HepG2 (cell line): ENCODE results near the gene GPC2. TPM values are rescaled to one million over a fixed set of nuclear protein-coding genes. Genes with fewer than 3 reads are reported as not detected.

Source experiments
- AKAP8 ChIP-seq: sonication (generic); formaldehyde crosslinking; IDR thresholded peaks from 2 replicates; pipeline ENCODE4 v1.5.1; 2020; ENCODE audit warnings: mild to moderate bottlenecking, missing genetic modification reagents
- BHLHE40 ChIP-seq: IDR thresholded peaks from 2 replicates; pipeline ENCODE4 v1.6.1; 2011; ENCODE audit warnings: low read length, improper control_type of control experiment
- DBP ChIP-seq: sonication (generic); formaldehyde crosslinking; IDR thresholded peaks from 2 replicates; pipeline ENCODE4 v1.4.0; 2020; ENCODE audit warnings: missing genetic modification reagents; ENCODE audit errors: not compliant biosample characterization
- HDAC1 ChIP-seq: sonication (generic); formaldehyde crosslinking; IDR thresholded peaks from 2 replicates; pipeline ENCODE4 v1.5.1; 2020; ENCODE audit warnings: mild to moderate bottlenecking, missing genetic modification reagents
- MAFF ChIP-seq: IDR thresholded peaks from 2 replicates; pipeline ENCODE4 v1.6.1; 2011; ENCODE audit warnings: low read depth, low read length, improper control_type of control experiment
- MNT ChIP-seq: fragments of 450-650 bp; IDR thresholded peaks from 2 replicates; pipeline ENCODE4 v1.6.1; 2016
- NONO ChIP-seq, 2 experiments: fragments of 450-650 bp in 1 of 2; sonication (generic) in 1 of 2; formaldehyde crosslinking in 1 of 2; IDR thresholded peaks in 1 of 2; conservative IDR thresholded peaks in 1 of 2; 2 replicates each; pipeline versions ENCODE4 v1.6.1 to v1.8.0; 2017 to 2022; ENCODE audit warnings: mild to moderate bottlenecking in 1 of 2, missing genetic modification reagents in 1 of 2, moderate library complexity in 1 of 2
- PITX1 ChIP-seq: sonication (generic); formaldehyde crosslinking; IDR thresholded peaks from 2 replicates; pipeline ENCODE4 v1.5.1; 2020; ENCODE audit warnings: mild to moderate bottlenecking, missing genetic modification reagents
- SOX6 ChIP-seq, 2 experiments: fragments of 450-650 bp in 1 of 2; sonication (generic) in 1 of 2; formaldehyde crosslinking in 1 of 2; IDR thresholded peaks; 2 replicates each; pipeline versions ENCODE4 v1.4.0 to v1.6.1; 2017 to 2020; ENCODE audit warnings: antibody characterized with exemption in 1 of 2, mild to moderate bottlenecking in 1 of 2, missing genetic modification reagents in 1 of 2
- SUZ12 ChIP-seq: fragments of 150-350 bp; IDR thresholded peaks from 2 replicates; pipeline ENCODE4 v1.6.1; 2014; ENCODE audit warnings: low read depth, low read length
- TBL1XR1 ChIP-seq: fragments of 150-350 bp; IDR thresholded peaks from 2 replicates; pipeline ENCODE4 v1.6.1; 2014; ENCODE audit warnings: borderline replicate concordance, low read length; ENCODE audit not compliant: partially characterized antibody
- TFDP1 ChIP-seq: IDR thresholded peaks from 2 replicates; pipeline ENCODE4 v1.6.1; 2016; ENCODE audit warnings: missing compliant biosample characterization, missing genetic modification reagents, borderline replicate concordance
- ZBTB26 ChIP-seq: IDR thresholded peaks from 2 replicates; pipeline ENCODE4 v1.6.1; 2016; ENCODE audit warnings: missing compliant biosample characterization, missing genetic modification reagents, borderline replicate concordance
- ZBTB34 ChIP-seq: sonication (generic); formaldehyde crosslinking; IDR thresholded peaks from 2 replicates; pipeline ENCODE4 v1.8.0; 2022; ENCODE audit warnings: mild to moderate bottlenecking, missing genetic modification reagents
- ZNF331 ChIP-seq: sonication (generic); formaldehyde crosslinking; IDR thresholded peaks from 2 replicates; pipeline ENCODE4 v1.4.0; 2020; ENCODE audit warnings: missing genetic modification reagents
- ZNF350 ChIP-seq: sonication (generic); formaldehyde crosslinking; IDR thresholded peaks from 2 replicates; pipeline ENCODE4 v1.4.0; 2020; ENCODE audit warnings: mild to moderate bottlenecking, low read depth, missing genetic modification reagents, borderline replicate concordance
- ZNF564 ChIP-seq: sonication (generic); formaldehyde crosslinking; IDR thresholded peaks from 2 replicates; pipeline ENCODE4 v1.8.1; 2023; ENCODE audit warnings: mild to moderate bottlenecking, missing genetic modification reagents
- ZNF770 ChIP-seq: sonication (generic); formaldehyde crosslinking; IDR thresholded peaks from 2 replicates; pipeline ENCODE4 v1.5.0; 2020; ENCODE audit warnings: mild to moderate bottlenecking, missing genetic modification reagents
- ZNF772 ChIP-seq: sonication (generic); formaldehyde crosslinking; IDR thresholded peaks from 2 replicates; pipeline ENCODE4 v1.5.0; 2020; ENCODE audit warnings: mild to moderate bottlenecking, missing genetic modification reagents
- ZNF780A ChIP-seq: sonication (generic); formaldehyde crosslinking; IDR thresholded peaks from 2 replicates; pipeline ENCODE4 v1.8.0; 2022; ENCODE audit warnings: mild to moderate bottlenecking, missing genetic modification reagents, moderate library complexity
- polyA plus RNA-seq, 8 experiments: library from polyadenylated mRNA; depleted of rRNA in 3 of 8; stranded (reverse) in 7 of 8; unstranded in 1 of 8; fragments of >200 nt; fragmentation: Illumina TruSeq in 4 of 8; extraction: Trizol in 4 of 8; gene quantifications; 2 replicates each; pipeline versions ENCODE4 v1.2.1 to v1.2.3, GENCODE V29; 2011 to 2016; ENCODE audit warnings: low read depth in 4 of 8, missing spikeins in 1 of 8, mixed read lengths in 1 of 8; ENCODE audit not compliant: insufficient read depth in 1 of 8
- total RNA-seq, 5 experiments: library from RNA; depleted of rRNA; stranded (reverse); fragments of >200 nt; fragmentation: Illumina TruSeq; extraction: Trizol; gene quantifications; 2 replicates each; pipeline ENCODE4 v1.2.3, GENCODE V29; 2016; ENCODE audit warnings: low read depth in 1 of 5

The GPC2 gene
- total and polyA plus RNA-seq, 2 of the 13 experiments (the other 11 are each of a cell fraction or from before 2014, with no cell fraction given), result 0.64 to 0.78 TPM

GRCh38 chr7:100122067-100122466 lies 55.1 kb downstream of the GPC2 start (continued):
- TF ChIP-seq MNT, result 0 out of 2 replicates have a peak, but pooled peaks have one; percentile 9
- TF ChIP-seq ZNF772 (CRISPR knock-in tag), result peak; percentile 87
- peak; percentile 33; the same call in 1 of the 2 replicates for TF ChIP-seq ZNF331 (CRISPR knock-in tag)
- no peak for TF ChIP-seq SOX6 (IDR thresholded peaks at IDR 0.05)
- TF ChIP-seq SOX6 (CRISPR knock-in tag; IDR thresholded peaks at IDR 0.05), result 0 out of 2 replicates have a peak, but pooled peaks have one; percentile 9
- no peak for TF ChIP-seq SUZ12
- no peak for TF ChIP-seq TBL1XR1
- peak; percentile 71 for TF ChIP-seq HDAC1 (CRISPR knock-in tag)
- TF ChIP-seq BHLHE40, result peak; percentile 85
- TF ChIP-seq ZBTB26, result peak; percentile 49; the same call in 1 of the 2 replicates
- peak; percentile 78; the same call in 1 of the 2 replicates for TF ChIP-seq TFDP1
- peak; percentile 61; the same call in 1 of the 2 replicates for TF ChIP-seq AKAP8 (CRISPR knock-in tag)
- TF ChIP-seq ZNF780A (CRISPR knock-in tag), result no peak
- no peak for TF ChIP-seq DBP (CRISPR knock-in tag)
- TF ChIP-seq ZNF350 (CRISPR knock-in tag), result peak; percentile 54; the same call in 1 of the 2 replicates
- peak; percentile 26; the same call in 1 of the 2 replicates for TF ChIP-seq PITX1 (CRISPR knock-in tag)
- TF ChIP-seq ZBTB34 (CRISPR knock-in tag), result no peak; the same call in 1 of the 2 replicates
- TF ChIP-seq ZNF770, result 0 out of 2 replicates have a peak, but pooled peaks have one; percentile 13
- TF ChIP-seq MAFF, result no peak
- no peak for TF ChIP-seq NONO (IDR thresholded peaks at IDR 0.05)
- TF ChIP-seq NONO (CRISPR knock-in tag; conservative IDR thresholded peaks at IDR 0.05), result peak; percentile 88
- peak; percentile 51; the same call in 1 of the 2 replicates for TF ChIP-seq ZNF564 (CRISPR knock-in tag)
